ENCODE results near the gene MAD2L1BP.
A peak's percentile ranks its signal among the peaks of the same experiment; 100 is the strongest.
"Not testable (repeated sequence)": the region's sequence is repeated elsewhere in the genome, so short reads cannot be mapped to it uniquely, and the experiment has no call there.

MAD2L1BP gene

GRCh38 chr6:43625393-43625992 lies 10.1 kb upstream of the MAD2L1BP start:
- no peak for DNase-seq

GRCh38 chr6:43627008-43627825 lies 8.4 kb upstream of the MAD2L1BP start:
- peak in 8 of 58 donors; percentile 6 to 69 (median 14) for DNase-seq

- peak in 14 of 58 donors; percentile 8 to 61 (median 30) for DNase-seq
Measured at GRCh38 chr6:43628393-43629103, 7.1 kb upstream of the MAD2L1BP start.

- DNase-seq, result peak; percentile 85 to 100 (median 99)
Measured at GRCh38 chr6:43629104-43629504, 6.5 kb upstream of the MAD2L1BP start, which contains the start of gene GTPBP2. TSS of gene GTPBP2 (minus strand) at chr6:43629264. CDS start at chr6:43629162, 102 bp downstream.

GRCh38 chr6:43629505-43630300 lies 5.9 kb upstream of the MAD2L1BP start:
- DNase-seq, result peak; percentile 32 to 95 (median 81)

GRCh38 chr6:43630980-43631619 lies 4.5 kb upstream of the MAD2L1BP start:
- no peak for DNase-seq

GRCh38 chr6:43633002-43633401 lies 2.6 kb upstream of the MAD2L1BP start:
- DNase-seq, result not testable (repeated sequence)

- DNase-seq, result no peak
Measured at GRCh38 chr6:43634702-43635303, 837 bp upstream of the MAD2L1BP start.

- DNase-seq, result peak in 2 of 58 donors; percentile 26 to 51
Measured at GRCh38 chr6:43636308-43636659, 644 bp downstream of the MAD2L1BP start.

GRCh38 chr6:43639984-43640800 lies 4.6 kb downstream of the MAD2L1BP start:
- DNase-seq, result no peak

GRCh38 chr6:43644940-43645612 lies 9.4 kb downstream of the MAD2L1BP start, which contains the start of gene RSPH9:
TSS of gene RSPH9 (plus strand) at chr6:43645036. CDS start at chr6:43645099, 63 bp downstream.
- peak in 13 of 58 donors; percentile 4 to 30 (median 21) for DNase-seq

- DNase-seq, result no peak
Measured at GRCh38 chr6:43645613-43645964, 9.9 kb downstream of the MAD2L1BP start.

GRCh38 chr6:43647613-43648012 lies 12.0 kb downstream of the MAD2L1BP start:
- no peak for DNase-seq

- no peak for DNase-seq
Measured at GRCh38 chr6:43648248-43648647, 12.6 kb downstream of the MAD2L1BP start.

- not testable (repeated sequence) for DNase-seq
Measured at GRCh38 chr6:43652822-43653221, 17.2 kb downstream of the MAD2L1BP start.

GRCh38 chr6:43657221-43657802 lies 21.7 kb downstream of the MAD2L1BP start:
- DNase-seq, result no peak

- DNase-seq, result no peak
Measured at GRCh38 chr6:43658161-43658560, 22.5 kb downstream of the MAD2L1BP start.

GRCh38 chr6:43662948-43663347 lies 27.3 kb downstream of the MAD2L1BP start:
- not testable (repeated sequence) for DNase-seq

Measured in anterior cingulate cortex (tissue), 58 donors.